D721Med (cell line): ENCODE results near the gene SLC16A11.

ENCODE experiments used
- DNase-seq: peaks from one replicate; pipeline ENCODE4 v3.0.0; 2011; ENCODE audit warnings: low spot score; ENCODE audit not compliant: insufficient read length
- FAIRE-seq: peaks from 2 replicates; lab custom pipeline; 2011; peaks lifted over from hg19 to GRCh38; lab: Jason Lieb, UNC
- CTCF ChIP-seq: IDR thresholded peaks from 2 replicates; pipeline ENCODE4 v1.5.1; 2012; ENCODE audit warnings: mild to moderate bottlenecking, control low read depth; ENCODE audit not compliant: insufficient read depth; ENCODE audit errors: missing control alignments

Gene SLC16A11

GRCh38 chr17:7011942-7012254 is 32.0 kb downstream of the SLC16A11 start:
- no peak for TF ChIP-seq CTCF
- no peak for FAIRE-seq
- DNase-seq, result no peak

GRCh38 chr17:7011415-7011814 is 32.5 kb downstream of the SLC16A11 start:
- no peak for DNase-seq
- no peak for TF ChIP-seq CTCF
- FAIRE-seq, result no peak

GRCh38 chr17:7010523-7010922 is 33.4 kb downstream of the SLC16A11 start:
- no peak for DNase-seq
- no peak for TF ChIP-seq CTCF
- FAIRE-seq, result no peak

- DNase-seq (no peak), FAIRE-seq (no peak)
Observed at GRCh38 chr17:7007143-7007542, 36.7 kb downstream of the SLC16A11 start.

GRCh38 chr17:7005716-7006115 is 38.2 kb downstream of the SLC16A11 start:
- no peak for DNase-seq
- no peak for FAIRE-seq
- TF ChIP-seq CTCF, result no peak

More at GRCh38 chr17:7007143-7007542, 36.7 kb downstream of the SLC16A11 start:
- no peak for TF ChIP-seq CTCF

GRCh38 chr17:7004398-7005253 is 39.3 kb downstream of the SLC16A11 start:
- DNase-seq (peak; percentile 87), FAIRE-seq (peak; percentile 86)
- peak; percentile 57 for TF ChIP-seq CTCF

GRCh38 chr17:7003745-7004144 is 40.1 kb downstream of the SLC16A11 start:
- no peak for TF ChIP-seq CTCF
- FAIRE-seq (no peak), DNase-seq (no peak)
